CD1c-positive myeloid dendritic cell (primary cell): ENCODE results near the gene AKAP9.
A peak's percentile ranks its signal among the peaks of the same experiment; 100 is the strongest.
"Not testable (repeated sequence)": the region's sequence is repeated elsewhere in the genome, so short reads cannot be mapped to it uniquely, and the experiment has no call there.

Source experiments
- DNase-seq: peaks from one replicate; pipeline ENCODE4 v3.0.0-alpha.2; 2016; ENCODE audit errors: extremely low spot score

The AKAP9 gene

GRCh38 chr7:91940572-91941341, at the start of gene AKAP9:
TSS of gene AKAP9 (plus strand) at chr7:91940862. CDS start at chr7:91941100, 238 bp downstream.
- DNase-seq: peak; percentile 89

GRCh38 chr7:91892099-91892705, 48.5 kb upstream of the AKAP9 start:
- DNase-seq: no peak

GRCh38 chr7:91892821-91893340, 47.8 kb upstream of the AKAP9 start:
- no peak for DNase-seq

- not testable (repeated sequence) for DNase-seq
Measured at GRCh38 chr7:91893699-91894098, 47.0 kb upstream of the AKAP9 start.

GRCh38 chr7:91894781-91895480, 45.7 kb upstream of the AKAP9 start:
- DNase-seq: no peak

GRCh38 chr7:91898240-91898992, 42.2 kb upstream of the AKAP9 start:
- DNase-seq: no peak

- no peak for DNase-seq
Measured at GRCh38 chr7:91899563-91899962, 41.1 kb upstream of the AKAP9 start.

GRCh38 chr7:91910171-91910570, 30.5 kb upstream of the AKAP9 start:
- peak; percentile 9 for DNase-seq

GRCh38 chr7:91911121-91911520, 29.5 kb upstream of the AKAP9 start:
- DNase-seq: no peak

- no peak for DNase-seq
Measured at GRCh38 chr7:91912494-91912893, 28.2 kb upstream of the AKAP9 start.

- no peak for DNase-seq
Measured at GRCh38 chr7:91913612-91914011, 27.1 kb upstream of the AKAP9 start.

GRCh38 chr7:91915401-91916050, 25.1 kb upstream of the AKAP9 start:
- no peak for DNase-seq

- no peak for DNase-seq
Measured at GRCh38 chr7:91916051-91916440, 24.6 kb upstream of the AKAP9 start.

- DNase-seq: no peak
Measured at GRCh38 chr7:91918356-91918755, 22.3 kb upstream of the AKAP9 start.

- no peak for DNase-seq
Measured at GRCh38 chr7:91922857-91923256, 17.8 kb upstream of the AKAP9 start.

GRCh38 chr7:91927912-91928311, 12.8 kb upstream of the AKAP9 start:
- no peak for DNase-seq

GRCh38 chr7:91929463-91929862, 11.2 kb upstream of the AKAP9 start:
- DNase-seq: no peak

- DNase-seq: peak; percentile 50
Measured at GRCh38 chr7:91940171-91940570, 491 bp upstream of the AKAP9 start.

- DNase-seq: peak; percentile 23
Measured at GRCh38 chr7:91941450-91941849, 788 bp downstream of the AKAP9 start.

GRCh38 chr7:91942312-91942711, 1.6 kb downstream of the AKAP9 start:
- peak; percentile 8 for DNase-seq

GRCh38 chr7:91944970-91945369, 4.3 kb downstream of the AKAP9 start:
- DNase-seq: not testable (repeated sequence)
